ENCODE data around the gene ASTN2.

ASTN2 gene

DNA sequence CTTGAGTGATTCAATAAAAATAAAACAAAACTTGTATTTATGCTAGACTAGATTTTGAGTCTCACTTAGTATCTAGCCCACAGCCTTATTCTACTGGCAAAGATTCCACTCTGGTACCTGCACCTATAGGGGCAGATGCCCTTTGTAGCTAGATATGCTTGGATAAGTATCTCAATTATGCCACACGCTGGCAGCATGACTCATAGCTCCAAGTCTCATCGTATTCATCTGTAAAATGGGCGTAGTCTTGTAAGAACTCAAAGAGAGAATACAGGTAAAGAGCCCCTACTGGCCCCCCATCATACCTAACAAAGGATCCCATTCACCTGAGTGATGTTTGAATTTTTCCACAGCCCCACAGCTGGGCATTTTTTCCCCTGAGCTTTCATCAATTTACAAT is 45.9 kb upstream of the ASTN2 start:
- Histone ChIP-seq H3K9me3 (ENCODE audit: control insufficient read depth, insufficient read depth, low read length) (no peaks in the 10 kb centered on the region), H3K4me2 (ENCODE audit: low read length) (no peak overlapping the region)
- TF ChIP-seq EZH2phosphoT487 (IDR thresholded peaks at IDR 0.05; ENCODE audit: borderline replicate concordance, low read length): no peak
- TF ChIP-seq, protein P1, sequence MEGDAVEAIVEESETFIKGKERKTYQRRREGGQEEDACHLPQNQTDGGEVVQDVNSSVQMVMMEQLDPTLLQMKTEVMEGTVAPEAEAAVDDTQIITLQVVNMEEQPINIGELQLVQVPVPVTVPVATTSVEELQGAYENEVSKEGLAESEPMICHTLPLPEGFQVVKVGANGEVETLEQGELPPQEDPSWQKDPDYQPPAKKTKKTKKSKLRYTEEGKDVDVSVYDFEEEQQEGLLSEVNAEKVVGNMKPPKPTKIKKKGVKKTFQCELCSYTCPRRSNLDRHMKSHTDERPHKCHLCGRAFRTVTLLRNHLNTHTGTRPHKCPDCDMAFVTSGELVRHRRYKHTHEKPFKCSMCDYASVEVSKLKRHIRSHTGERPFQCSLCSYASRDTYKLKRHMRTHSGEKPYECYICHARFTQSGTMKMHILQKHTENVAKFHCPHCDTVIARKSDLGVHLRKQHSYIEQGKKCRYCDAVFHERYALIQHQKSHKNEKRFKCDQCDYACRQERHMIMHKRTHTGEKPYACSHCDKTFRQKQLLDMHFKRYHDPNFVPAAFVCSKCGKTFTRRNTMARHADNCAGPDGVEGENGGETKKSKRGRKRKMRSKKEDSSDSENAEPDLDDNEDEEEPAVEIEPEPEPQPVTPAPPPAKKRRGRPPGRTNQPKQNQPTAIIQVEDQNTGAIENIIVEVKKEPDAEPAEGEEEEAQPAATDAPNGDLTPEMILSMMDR (IDR thresholded peaks at IDR 0.05; ENCODE audit: low read depth, low read length, poor library complexity, severe bottlenecking): no peak

DNA sequence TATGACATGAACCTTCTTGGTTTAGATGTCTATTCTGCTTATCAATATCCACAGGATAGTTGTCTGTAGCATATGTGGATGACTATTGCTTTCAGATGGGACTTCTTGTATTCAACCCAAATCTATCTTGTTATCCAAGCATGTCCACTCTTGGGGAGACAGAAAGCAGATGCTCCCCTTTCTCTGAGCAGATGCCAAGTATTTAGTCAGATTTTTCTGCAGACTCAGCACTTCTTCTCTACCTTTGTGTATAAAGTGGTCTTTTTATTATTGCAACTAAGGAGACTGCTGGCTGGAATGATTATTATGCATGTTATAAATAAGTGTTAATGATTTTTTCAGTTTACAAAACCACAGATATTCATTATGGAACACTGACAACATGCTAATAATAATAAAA is 45.1 kb upstream of the ASTN2 start:
- Histone ChIP-seq H4K20me1 (ENCODE audit: control insufficient read depth, insufficient read depth, low read depth, low read length) (no peaks in the 10 kb centered on the region), H3F3A (ENCODE audit: control insufficient read depth, insufficient read depth) (no peaks in the 10 kb centered on the region), H3K4me3 (ENCODE audit: low read length) (no peak overlapping the region), H3K27ac (ENCODE audit: low read depth, low read length) (no peak overlapping the region), H3K27me3 (ENCODE audit: control insufficient read depth, low read length) (peaks cover 12% of the 10 kb centered on the region), H3K9me3 (ENCODE audit: control insufficient read depth, insufficient read depth, low read length) (no peaks in the 10 kb centered on the region), H3K4me2 (ENCODE audit: low read length) (no peak overlapping the region), H3K79me2 (ENCODE audit: control insufficient read depth, low read length) (no peaks in the 10 kb centered on the region), H3K36me3 (ENCODE audit: control insufficient read depth, low read length) (no peaks in the 10 kb centered on the region), H3K4me1 (ENCODE audit: control insufficient read depth, low read length) (no peaks in the 10 kb centered on the region), H3K9me2 (replicated peaks; ENCODE audit: control insufficient read depth, low read length) (no peaks in the 10 kb centered on the region)
- TF ChIP-seq, protein P1 (IDR thresholded peaks at IDR 0.05; ENCODE audit: low read depth, low read length, poor library complexity, severe bottlenecking): no peak
- TF ChIP-seq EZH2phosphoT487 (IDR thresholded peaks at IDR 0.05; ENCODE audit: borderline replicate concordance, low read length): no peak

More for the DNA sequence above, 45.9 kb upstream of the ASTN2 start:
- no peaks in the 10 kb centered on the region for H3K79me2 ChIP-seq (ENCODE audit: control insufficient read depth, low read length)
- no peaks in the 10 kb centered on the region for H3F3A ChIP-seq (ENCODE audit: control insufficient read depth, insufficient read depth)
- peaks cover 19% of the 10 kb centered on the region for H3K27me3 ChIP-seq (ENCODE audit: control insufficient read depth, low read length)
- no peak overlapping the region for H3K27ac ChIP-seq (ENCODE audit: low read depth, low read length)
- no peaks in the 10 kb centered on the region for H4K20me1 ChIP-seq (ENCODE audit: control insufficient read depth, insufficient read depth, low read depth, low read length)
- no peak overlapping the region for H3K4me3 ChIP-seq (ENCODE audit: low read length)
- H3K36me3 ChIP-seq (ENCODE audit: control insufficient read depth, low read length): no peaks in the 10 kb centered on the region
- H3K4me1 ChIP-seq (ENCODE audit: control insufficient read depth, low read length): no peaks in the 10 kb centered on the region
- H3K9me2 ChIP-seq (replicated peaks; ENCODE audit: control insufficient read depth, low read length): no peaks in the 10 kb centered on the region

DNA sequence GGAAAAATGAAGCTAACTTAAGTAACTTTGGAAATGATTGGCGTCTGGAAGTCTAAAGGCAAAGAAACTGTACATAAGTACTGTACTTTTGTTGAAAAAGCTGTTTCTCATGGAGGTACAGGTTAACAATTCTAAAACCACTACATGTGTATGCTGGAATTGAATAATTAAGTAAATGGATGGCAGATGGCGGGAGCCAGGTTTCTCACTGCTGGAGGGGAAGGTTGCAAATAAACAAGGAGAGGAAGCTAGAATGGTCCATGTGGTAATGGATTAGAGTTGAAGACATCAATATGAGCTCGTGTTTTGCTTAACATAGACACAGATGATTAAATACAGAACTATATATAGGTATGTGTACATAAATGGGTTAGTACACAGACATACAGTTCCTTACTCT is 43.2 kb upstream of the ASTN2 start:
- no peak overlapping the region for H3K4me3 ChIP-seq (ENCODE audit: low read length)
- H3F3A ChIP-seq (ENCODE audit: control insufficient read depth, insufficient read depth): no peaks in the 10 kb centered on the region
- no peaks in the 10 kb centered on the region for H3K79me2 ChIP-seq (ENCODE audit: control insufficient read depth, low read length)
- H3K9me2 ChIP-seq (replicated peaks; ENCODE audit: control insufficient read depth, low read length): no peaks in the 10 kb centered on the region
- H3K27ac ChIP-seq (ENCODE audit: low read depth, low read length): no peak overlapping the region
- no peaks in the 10 kb centered on the region for H4K20me1 ChIP-seq (ENCODE audit: control insufficient read depth, insufficient read depth, low read depth, low read length)
- no peaks in the 10 kb centered on the region for H3K4me1 ChIP-seq (ENCODE audit: control insufficient read depth, low read length)
- no peaks in the 10 kb centered on the region for H3K9me3 ChIP-seq (ENCODE audit: control insufficient read depth, insufficient read depth, low read length)
- H3K36me3 ChIP-seq (ENCODE audit: control insufficient read depth, low read length): no peaks in the 10 kb centered on the region
- H3K27me3 ChIP-seq (ENCODE audit: control insufficient read depth, low read length): peaks cover 6% of the 10 kb centered on the region; the same call in 1 of the 2 replicates
- no peak for TF ChIP-seq EZH2phosphoT487 (IDR thresholded peaks at IDR 0.05; ENCODE audit: borderline replicate concordance, low read length)
- TF ChIP-seq, protein P1 (IDR thresholded peaks at IDR 0.05; ENCODE audit: low read depth, low read length, poor library complexity, severe bottlenecking): no peak
- H3K4me2 ChIP-seq (ENCODE audit: low read length): no peak overlapping the region

Data from DOHH2 (cell line).